Stimulated activated CD8-positive, alpha-beta memory T cell treated with anti-CD3 and anti-CD28 coated beads, Interleukin-4, amount 100 ng/mL, for 48 hours (primary cell): ENCODE measurements around the gene DIRAS1.
"Not testable (repeated sequence)": the region's sequence is repeated elsewhere in the genome, so short reads cannot be mapped to it uniquely, and the experiment has no call there.

Experiments used
- DNase-seq: peaks from one replicate; pipeline ENCODE4 v3.0.0-alpha.2; 2020

Gene DIRAS1

DNA sequence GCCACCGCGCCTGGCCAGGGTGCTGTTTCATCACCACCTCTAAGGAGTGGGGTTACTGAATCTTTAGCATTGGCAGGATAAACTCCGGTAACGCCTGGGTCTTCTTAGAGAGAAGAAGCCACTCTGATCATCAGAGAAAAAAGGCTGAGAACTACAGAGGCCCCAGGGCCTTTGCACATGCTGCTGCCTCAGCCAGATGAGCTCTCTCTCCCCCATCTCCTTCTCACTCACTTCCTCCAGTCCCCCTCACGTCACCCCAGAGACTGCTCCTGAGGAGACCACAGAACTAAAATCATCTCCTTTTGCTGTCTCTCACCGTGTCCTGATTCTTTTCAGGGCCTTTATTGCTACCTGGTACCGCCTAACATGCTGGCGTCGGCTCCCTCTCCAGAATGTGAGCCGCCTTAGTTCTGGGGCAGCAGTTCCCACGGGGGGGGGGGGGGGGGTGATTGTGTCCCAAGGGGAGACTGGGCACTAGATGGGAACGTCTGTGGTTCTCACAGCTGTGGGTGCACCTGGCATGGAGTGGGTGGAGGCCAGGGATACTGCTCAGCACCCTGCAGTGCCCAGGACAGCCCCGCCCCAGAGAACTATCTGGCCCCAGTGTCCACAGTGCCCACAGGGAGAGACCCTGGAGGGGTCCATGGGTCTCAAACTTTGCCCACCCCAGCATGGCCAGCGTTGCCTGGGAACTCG, 5.1 kb upstream of the DIRAS1 start:
- DNase-seq = no peak

DNA sequence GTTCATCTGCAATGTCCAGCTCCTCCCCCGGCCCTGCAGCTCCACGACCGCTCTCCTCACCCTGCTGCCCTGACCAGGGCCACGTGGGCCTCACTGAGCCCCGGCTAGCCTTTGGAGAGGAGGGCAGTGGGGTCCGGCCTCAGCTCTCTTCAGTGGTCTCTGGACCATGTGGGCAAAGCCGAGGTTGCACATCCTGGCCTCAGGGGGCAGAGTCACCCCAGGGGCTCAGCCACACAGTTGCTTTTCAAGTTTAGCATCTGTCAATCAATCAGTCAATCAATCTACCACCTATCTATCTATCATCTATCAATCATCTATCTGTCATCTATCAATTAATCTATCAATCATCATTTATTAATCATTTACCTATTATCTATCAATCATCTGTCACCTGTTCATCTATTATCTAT, 3.0 kb upstream of the DIRAS1 start:
- no peak for DNase-seq

DNA sequence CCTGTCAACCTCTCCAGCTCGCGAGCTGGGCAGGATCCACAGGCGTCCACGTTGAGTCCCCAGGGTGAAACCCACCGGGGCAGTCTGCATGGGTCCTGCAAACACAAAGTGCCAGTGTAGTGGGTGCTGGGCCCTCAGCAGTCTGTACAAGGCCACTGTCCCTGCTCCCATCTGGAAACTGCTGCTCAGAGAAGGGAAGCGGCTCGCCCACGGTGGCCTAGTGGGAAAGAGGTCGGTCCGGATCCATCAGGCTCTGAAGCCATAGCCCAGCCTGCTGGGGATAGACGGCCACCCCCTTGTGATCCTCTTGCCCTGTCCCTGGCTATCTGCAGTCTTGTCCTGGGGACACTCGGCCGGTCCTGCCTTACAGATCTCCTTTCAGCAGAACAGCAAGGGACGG, 2.6 kb upstream of the DIRAS1 start:
- DNase-seq = no peak

DNA sequence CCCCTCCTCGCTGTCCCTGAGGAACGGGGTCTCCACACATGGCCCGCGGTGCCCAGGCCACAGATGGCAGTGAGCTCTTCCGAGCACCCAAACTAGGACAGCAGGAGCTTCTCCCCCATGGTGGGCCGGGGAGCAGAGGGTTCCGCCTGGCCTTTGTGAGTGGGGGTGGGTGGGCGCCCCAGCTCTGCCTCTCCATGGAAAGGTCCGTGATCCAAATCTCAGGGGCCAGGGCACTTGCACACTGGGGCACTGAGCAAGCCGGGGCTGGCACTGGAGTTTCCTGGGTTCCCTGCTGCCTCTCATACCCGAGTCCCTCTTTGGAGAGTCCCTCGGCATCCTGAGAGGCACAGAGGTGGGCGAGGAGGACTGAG, 2.2 kb upstream of the DIRAS1 start:
- no peak for DNase-seq

DNA sequence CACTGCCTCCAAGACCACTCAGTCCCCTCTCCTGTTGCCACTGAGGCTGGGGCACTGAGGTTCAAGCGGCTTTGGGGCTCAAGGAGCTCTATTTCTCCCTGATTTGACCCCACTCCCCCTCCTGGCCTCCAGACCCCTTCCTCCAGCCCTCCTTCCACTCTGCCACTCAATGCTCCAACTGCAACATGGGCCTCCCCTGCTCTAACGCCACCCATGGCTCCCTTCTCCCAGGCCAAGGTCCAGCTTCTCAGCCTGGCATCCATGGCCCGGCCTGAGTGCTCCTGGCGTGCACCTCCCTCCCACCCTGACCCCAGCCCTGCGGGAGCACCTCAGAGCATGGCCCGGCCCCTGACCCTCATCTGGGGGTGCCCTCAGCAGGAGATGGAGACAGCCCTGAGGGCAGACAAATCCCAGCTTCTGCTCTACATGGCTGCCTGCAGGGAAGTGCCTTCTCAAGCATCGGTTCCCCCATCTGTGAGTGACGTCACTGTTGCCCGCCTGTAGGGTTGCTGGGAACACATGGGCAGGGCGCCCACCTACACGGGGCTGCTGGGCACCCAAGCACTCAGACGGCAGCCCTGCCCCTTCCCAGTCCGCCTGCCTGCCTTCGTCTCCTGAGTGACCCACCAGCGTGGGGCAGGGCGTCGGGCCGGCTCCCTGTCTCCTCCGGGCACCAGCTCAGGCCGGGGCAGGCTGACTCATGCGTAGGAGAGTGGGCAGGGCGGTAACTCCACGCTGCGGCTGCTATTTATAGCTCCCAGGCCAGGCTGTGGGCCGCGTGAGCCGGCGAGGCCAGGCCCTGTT, 1.6 kb upstream of the DIRAS1 start:
- no peak for DNase-seq

DNA sequence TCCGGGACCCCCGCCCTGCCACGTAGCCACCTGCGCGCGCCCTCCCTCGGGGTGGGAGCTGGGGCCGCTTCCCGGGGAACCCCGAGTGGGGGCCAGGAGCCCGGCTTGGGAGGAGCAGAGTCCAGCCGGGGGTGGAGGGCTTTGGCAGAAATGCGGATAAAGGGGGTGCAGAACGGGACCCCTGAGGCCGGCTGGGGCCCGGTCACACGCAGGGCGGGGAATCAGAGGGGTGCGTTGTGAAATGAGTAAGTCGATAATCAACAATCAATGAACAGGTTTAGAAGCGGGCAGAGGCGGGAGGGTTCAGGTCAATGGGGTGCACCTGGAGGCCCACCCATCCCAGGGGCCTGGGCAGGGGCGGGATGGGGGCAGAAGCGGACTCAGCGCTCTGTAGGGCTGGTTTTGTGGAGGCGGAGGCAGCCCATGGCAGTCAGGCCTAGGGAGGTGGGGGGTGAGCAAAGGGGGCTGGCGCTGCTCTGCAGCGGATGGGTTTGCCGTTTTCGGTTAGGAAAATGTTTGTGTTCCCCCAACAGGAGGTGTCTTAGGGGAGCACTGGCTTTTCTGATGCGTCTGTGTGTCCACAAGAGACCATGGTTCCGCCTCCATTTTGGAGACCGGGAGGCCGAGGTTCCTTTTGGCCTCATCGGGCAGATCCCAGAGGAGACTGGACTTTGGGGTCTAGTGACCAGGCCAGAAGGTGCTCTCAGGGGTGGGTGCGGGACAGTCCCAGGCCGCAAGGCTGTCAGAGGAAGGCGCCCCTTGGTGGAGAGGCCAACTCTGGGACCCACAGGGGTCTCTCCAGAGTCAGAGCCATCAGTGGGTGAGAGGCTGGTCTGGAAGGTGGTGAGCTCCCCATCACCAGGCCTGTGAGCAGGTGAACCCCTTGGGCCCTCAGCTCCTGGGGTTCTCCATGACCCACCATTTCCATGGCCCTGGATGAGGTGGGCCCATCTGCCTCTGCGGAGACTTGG, 683 bp upstream of the DIRAS1 start:
- DNase-seq = no peak

DNA sequence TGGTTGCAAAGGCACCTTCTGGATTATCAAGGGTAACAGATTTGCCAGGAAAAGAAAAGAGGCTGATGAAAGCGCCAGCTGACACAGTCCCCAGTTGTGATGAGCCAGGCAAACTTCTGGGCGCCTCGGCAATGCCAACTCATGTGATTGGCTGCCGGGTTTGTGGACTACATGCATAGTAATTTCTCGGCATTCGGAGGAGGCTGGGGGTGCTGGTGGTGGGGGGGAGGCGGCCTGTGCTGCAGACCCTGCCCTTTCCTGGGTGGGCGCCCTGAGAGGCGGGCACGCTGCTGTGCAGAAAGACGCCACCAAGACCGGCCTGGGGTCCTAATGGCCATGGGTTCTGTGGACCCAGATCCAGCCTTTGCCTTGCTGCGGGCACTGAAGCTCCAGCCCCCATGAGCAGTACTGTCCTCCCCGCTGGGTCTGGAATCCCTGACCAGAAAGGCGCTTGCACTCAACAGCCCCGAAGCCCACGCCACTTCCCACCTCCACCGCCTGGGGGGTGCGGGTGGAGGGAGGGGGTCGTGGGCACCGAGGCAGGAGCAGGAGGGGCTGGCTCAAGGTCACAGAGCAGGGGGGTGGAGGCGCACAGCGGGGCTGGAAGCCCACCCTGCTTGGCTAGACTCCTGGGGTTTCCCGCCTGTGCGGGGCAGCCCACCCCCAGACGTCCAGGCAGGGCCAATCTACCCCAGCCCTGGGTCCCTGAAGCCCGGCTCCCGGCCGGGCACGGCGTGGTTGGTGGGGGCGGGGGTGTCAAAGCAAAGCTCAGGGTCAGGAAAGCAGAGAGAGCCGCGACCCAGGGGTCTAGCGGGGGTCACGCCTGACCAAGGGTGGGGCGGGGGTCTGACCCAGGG, 1.0 kb downstream of the DIRAS1 start:
- DNase-seq = no peak

DNA sequence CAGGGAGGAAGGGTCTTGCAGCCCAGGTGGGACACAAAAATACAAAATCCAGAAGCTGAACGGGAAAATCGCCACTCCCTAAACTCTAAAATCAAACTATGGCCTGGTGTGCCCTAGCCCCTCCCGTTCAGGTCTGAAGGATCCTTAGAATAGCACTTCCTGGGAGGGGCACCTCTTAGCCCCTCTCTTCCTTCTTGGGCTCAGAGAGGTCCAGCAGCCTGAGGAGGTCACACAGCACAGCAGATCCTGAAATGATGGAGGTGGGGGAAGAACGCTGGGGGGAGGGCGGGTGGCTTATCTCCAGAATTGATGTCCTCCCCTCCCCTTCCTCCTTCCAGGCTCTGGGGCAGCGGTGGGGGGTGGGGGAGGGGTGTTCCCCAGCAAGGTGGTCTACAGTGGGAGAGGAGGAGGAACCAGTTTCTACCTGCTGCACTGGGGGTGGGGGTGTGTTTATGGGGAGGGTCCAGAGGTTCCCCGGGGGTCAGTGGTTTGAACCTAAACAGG, 1.9 kb downstream of the DIRAS1 start:
- no peak for DNase-seq

DNA sequence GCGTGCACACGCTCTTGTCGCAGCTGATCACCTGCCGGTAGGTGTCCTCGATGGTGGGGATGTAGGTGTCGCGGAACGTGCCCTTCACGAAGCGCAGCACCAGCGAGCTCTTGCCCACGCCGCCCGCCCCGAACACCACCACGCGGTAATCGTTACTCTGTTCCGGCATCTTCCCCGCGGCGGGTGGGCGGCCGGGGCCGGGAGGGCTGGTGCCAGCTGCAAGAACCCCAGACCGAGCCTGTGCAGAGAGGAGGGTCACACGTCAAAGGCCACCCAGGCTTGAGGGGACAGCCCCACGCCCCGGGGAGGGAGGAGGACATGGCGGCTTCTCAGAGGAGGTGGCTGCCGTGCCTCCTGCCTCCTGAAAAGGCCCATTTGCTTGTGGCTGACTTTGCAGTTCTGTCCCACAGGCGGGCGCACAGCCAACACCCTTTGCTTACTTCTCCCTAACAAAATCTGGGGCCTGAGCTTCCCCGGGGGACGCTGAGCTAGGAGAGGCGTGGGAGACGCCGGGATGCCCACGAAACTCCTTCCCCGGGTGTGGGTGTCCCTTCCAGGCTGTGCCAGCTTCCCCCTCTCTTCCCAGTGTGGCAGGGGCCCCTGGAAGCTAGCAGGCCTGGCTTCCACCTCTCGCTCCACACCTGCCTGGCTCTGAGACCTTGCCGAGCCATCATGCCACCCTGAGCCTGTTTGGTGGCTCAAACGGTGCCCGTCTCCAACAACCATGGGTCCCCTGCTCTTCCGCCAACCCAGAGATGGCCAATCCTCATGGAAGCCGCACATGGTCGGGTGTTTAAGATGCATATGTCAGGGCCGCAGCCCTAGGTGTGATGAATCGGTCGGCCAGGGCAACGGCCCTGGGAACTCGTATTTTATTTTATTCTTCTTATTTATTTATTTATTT, 3.3 kb downstream of the DIRAS1 start:
- no peak for DNase-seq

DNA sequence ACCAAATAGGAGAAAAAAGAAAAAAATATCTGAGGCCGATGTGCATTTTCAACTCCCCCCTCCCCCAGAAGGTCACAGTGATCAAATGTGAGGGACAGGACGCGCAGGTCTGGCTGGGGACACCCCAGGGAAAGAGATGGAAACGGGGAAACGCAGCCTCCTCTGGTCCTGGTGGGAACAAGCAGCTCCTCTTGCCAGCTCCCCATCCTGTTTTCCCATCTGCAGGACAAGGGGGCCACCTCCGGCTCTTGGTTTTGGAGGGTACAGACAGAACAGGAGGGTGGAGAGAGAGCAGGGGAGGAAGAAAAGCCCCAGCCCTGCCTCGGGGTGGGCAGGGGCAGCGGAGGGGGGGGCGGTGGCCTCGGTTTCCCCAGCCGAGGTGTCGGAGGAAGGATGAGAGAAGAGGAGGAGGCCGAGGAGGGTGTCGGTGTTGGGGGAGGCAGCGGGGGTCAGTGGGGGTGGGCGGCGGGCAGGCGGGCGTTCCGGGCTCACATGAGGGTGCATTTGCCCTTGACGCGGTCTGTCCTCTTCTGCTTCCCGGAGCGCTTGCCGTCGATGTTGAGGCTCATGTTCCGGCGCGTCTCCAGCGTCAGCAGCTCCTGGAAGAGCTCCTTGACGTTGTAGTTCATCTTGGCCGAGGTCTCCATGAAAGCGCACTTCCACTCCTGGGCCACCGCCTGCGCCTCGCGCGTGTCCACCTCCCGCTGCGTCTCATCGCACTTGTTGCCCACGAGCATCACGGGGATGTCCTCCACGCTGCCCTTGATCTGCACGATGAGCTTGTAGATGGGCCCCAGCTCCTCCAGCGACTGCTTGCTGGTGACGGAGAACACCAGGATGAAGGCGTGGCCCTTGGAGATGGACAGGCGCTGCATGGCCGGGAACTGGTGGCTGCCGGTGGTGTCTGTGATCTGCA, 4.2 kb downstream of the DIRAS1 start:
- no peak for DNase-seq

DNA sequence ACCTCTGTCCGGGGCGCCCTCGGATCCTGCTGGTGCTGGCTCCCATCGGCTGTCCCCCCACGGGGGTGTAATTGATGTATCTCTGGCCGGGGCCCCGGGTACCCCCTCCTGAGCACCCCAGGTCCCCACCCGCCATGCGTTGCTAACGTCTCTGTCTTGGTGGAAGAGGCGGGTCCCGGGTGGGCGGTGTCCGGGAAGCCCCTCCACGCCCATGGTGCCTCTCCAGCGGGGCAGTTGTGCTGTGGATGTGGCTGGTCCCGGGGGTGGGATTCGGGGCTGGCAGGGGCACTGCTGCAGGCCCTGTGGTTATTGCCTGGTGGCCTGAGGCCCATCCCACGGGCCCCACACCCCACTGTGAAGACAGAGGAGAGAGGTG, 4.9 kb downstream of the DIRAS1 start:
- no peak for DNase-seq

DNA sequence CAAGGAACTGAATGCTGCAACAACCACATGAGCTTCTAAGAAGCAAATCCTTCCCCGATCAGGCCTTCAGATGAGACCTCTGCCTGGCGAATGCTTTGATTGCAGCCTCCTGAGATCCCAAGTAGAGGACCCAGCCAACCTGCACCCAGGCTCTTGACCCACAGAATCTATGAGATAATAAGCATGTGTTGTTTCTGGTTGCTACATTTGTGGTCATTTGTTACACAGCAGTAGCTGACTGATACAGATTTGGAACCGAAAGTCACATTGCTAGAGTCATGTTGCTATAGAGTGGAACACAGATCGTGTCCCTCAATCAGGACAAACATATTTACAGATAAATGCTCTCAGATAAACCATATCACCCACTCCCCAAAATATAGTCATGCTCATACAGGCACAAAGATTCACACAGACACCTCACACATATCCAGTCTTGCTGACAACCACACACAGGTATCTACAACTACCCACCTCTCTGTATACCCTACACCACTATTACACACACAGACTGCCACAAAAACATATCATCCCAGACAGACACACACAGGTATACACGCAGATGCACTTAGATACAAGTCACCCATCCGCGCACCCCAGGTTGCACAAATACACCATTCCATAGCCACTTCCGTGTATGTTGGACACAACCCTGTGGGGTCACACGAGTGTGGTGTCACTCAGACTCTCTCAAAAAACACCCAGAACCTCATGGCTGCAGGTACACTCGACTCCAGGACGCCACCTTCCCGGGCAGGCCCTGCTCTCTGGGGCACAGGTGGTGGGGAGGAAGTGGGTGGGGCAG, 5.5 kb downstream of the DIRAS1 start:
- DNase-seq = no peak

DNA sequence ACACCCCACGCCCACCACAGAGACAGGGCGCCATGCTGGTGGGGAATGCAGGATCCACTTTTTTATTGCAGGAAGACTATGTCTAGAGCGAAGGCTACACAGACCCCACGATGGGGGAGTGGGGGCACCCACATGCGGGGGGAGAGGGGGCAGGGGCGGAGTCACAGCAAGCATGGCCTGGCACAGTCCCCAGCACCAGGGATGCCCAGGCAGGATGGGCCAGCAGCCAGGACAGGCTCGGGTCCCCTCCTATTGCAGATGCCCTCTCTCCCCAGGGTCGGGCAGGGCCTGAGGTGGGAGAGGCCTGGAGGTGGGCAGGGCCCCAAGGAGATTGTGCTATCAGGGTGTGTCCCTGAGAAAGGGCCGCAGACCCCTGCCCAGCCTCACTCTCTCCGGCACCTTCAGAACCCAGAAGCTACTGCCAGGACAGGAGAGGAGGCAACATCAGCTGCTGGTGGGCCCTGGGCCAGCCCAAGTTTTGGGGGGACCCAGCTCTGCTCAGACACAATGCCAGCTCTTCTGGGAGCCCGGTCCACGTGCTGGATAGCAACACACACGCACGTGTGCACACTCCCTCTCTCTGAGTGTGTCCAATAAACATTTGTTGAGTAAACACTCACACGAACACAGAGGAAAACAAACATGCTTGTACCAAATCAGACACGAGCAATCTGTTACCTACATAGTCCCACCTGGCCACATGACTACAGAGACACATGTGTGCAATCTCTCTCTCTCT, 6.5 kb downstream of the DIRAS1 start:
- DNase-seq = no peak

DNA sequence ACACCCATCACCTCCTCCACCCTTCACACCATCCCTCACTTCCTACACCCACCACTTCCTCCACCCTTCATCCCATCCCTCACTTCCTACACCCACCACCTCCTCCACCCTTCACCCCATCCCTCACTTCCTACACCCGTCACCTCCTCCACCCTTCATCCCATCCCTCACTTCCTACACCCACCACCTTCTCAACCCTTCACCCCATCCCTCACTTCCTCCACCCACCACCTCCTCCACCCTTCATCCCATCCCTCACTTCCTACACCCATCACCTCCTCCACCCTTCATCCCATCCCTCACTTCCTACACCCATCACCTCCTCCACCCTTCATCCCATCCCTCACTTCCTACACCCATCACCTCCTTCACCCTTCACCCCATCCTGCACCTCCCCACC, 7.1 kb downstream of the DIRAS1 start:
- not testable (repeated sequence) for DNase-seq

DNA sequence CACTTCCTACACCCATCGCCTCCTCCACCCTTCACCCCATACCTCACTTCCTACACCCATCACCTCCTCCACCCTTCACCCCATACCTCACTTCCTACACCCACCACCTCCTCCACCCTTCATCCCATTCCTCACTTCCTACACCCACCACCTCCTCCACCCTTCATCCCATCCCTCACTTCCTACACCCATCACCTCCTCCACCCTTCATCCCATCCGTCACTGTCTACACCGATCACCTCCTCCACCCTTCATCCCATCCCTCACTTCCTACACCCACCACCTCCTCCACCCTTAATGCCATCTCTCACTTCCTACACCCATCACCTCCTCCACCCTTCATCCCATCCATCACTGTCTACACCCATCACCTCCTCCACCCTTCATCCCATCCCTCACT, 8.0 kb downstream of the DIRAS1 start:
- DNase-seq = not testable (repeated sequence)

DNA sequence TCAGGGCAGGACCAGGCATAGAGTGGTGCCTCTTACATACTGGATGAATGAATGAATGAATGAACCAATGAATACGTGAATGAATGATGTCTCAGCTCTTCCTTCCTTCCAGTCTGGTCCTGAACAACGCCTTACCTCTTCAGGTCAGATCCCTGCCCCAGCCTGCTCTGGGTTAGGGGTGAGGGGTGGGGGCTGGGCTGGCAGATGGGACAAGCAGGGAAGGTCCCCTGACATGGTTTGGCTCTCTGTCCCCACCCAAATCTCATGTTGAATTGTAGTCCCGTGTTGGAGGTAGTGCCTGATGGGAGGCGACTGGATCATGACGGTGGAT, 9.3 kb downstream of the DIRAS1 start:
- no peak for DNase-seq

DNA sequence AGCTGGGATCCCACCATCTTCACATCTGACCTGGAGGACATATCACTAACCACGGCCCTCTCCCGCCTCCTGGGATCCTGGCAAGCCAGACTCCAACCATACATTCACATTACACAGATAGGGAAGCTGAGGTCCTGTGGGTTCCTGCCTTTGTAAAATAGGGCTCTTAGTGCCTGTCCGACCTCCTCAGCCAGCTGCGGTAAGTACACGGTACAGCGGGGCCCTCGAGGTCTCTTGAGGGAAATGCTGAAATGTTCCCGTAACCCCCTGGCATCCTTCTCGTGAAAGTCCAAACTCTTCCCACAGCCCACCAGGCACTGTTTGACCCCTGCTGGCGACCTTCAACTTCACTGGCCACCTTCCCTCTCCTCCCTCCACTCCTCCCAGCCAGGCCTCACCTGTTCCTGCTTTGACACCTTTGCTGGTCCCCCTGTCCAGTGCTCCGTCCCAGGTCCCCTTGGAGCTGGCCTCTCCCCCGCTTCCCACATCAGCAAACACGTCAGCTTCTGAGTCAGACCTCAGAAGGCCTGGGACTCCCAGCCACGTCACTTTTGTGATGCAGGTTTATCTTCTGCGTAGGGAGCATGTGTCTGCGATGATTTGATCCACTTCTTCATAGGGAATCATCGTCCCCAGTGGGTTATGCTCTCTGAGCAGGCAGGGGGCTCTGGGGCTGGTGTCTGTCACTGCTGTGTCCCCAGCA, 9.8 kb downstream of the DIRAS1 start:
- DNase-seq = no peak

DNA sequence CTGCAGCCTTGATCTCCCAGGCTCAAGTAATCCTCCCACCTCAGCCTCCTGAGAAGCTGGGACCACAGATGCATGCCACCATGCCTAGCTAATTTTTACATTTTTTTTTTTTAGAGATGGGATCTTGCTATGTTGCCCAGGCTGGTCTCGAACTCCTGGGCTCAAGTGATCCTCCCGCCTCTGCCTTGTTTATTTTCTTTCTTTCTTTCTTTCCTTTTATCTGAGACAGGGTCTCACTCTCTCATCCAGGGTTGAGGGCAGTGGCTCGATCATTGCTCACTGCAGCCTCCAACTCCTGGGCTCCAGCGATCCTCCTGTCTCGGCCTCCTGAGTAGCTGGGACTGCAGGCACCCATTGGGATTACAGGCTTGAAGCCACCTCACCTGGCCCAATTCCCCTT, 14.9 kb downstream of the DIRAS1 start:
- no peak for DNase-seq
